GM12892 (cell line): Measurements from ENCODE around the gene KCNG2.

Source experiments
- POLR2A ChIP-seq: IDR thresholded peaks from 2 replicates; pipeline ENCODE4 v1.6.1; 2011; ENCODE audit warnings: low read depth, low read length, control low read depth
- POLR2AphosphoS5 ChIP-seq: IDR thresholded peaks from 2 replicates; pipeline ENCODE4 v1.6.1; 2011; ENCODE audit warnings: low read depth, low read length, control low read depth
- TAF1 ChIP-seq: IDR thresholded peaks from 2 replicates; pipeline ENCODE4 v1.6.1; 2011; ENCODE audit warnings: low read depth, mild to moderate bottlenecking, control low read depth, low read length, borderline replicate concordance

DNA sequence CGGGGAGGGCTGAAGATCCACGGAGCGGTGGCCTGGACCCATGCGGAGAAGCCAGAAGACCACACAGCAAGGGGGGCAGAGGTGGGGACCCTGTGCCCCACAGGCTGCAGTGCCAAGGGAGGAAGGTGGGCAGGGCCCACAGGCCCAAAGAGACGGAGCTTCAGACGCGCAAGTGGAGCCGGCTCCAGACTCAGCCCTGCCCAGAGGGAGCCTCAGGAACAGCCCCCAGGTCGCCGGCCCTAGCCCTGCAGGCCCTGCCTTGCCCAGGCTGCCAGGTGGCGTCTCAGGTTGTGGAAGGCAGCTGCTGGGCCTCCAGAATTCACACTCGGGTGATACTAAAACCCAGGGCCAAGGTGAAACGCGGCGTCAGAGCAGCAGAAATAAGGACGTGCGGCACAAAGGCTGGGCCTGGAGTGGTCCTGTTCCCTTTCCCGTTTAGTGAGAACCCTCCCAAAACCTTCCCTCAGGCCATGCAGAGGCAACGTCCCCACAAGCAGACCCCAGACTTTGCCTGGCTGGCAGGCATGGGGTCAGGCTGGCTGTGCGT, 116.9 kb downstream of the KCNG2 start:
- TF ChIP-seq POLR2A (no peak), TAF1 (no peak), POLR2AphosphoS5 (no peak)
